GM21526 (cell line): Measurements from ENCODE around the gene INTS1.
"Not testable (repeated sequence)": the region's sequence is repeated elsewhere in the genome, so short reads cannot be mapped to it uniquely, and the experiment has no call there.

ENCODE experiments used
- ATAC-seq: cut with Tn5 transposase; IDR thresholded peaks from one replicate; pipeline ENCODE4 v1.9.1; 2021; ENCODE audit warnings: moderate library complexity; ENCODE audit not compliant: unreplicated experiment, low FRiP score

INTS1 gene

DNA sequence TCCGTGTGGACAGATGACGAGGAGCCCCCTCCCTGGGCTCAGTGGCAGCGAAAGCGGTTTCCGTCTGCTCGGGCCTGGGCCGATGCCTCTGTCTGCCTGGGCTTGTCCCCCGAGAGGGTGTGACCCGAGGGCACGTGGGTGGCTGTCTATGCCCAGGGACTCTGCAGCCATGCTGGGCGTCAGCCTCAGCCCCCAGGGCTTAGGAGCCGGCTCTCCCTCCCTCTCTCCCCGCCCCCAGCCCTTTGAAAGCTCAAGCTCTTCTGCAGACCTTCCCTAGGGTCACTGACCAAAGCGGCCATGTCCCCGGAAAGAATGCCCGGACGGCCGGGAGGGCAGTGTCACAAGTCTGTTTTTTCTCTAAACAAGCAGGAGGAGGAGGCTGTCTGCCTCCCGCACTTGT lies 52.0 kb downstream of the INTS1 start:
- no peak for ATAC-seq

GRCh38 chr7:1450987-1451386 lies 53.2 kb downstream of the INTS1 start:
- ATAC-seq: no peak

DNA sequence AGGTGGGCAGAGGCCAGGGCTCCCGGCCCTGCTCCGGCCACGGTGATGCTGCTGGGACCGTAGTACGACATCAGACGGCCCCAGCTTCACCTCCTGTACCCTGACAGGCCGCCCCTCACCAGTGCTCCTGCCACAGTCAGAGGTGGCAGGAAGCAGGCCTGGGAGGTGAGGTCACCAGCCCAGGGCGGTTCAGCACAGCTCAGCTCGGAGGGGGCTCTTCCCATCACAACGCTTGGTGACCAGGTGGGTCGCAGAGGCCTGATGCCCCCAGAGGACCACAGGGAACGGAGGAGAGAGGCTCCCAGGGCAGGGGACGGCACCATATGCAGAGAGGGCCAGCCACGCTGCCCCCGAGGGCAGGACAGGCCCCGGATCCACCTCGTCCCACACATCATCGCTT lies 53.8 kb downstream of the INTS1 start:
- ATAC-seq: no peak

DNA sequence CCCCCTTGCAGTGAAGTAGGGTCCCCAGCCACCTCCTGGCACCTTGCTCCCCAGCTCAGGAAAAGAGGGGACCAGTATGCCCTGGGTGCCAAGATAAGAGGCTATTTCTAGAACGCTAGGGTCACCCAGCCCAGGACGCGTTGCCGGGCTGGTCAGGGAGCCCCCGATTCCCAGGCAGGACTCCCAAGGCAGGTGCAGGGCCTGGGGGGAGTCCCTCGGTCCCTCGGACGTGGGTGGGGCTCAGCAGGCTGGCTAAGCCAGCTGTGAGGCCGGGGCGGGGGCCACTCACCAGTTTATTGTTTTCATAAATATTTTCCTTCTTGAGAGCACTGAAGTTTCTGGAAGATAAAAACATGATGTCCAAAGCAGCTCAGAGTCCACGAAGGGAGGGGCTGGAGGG lies 54.2 kb downstream of the INTS1 start:
- no peak for ATAC-seq

DNA sequence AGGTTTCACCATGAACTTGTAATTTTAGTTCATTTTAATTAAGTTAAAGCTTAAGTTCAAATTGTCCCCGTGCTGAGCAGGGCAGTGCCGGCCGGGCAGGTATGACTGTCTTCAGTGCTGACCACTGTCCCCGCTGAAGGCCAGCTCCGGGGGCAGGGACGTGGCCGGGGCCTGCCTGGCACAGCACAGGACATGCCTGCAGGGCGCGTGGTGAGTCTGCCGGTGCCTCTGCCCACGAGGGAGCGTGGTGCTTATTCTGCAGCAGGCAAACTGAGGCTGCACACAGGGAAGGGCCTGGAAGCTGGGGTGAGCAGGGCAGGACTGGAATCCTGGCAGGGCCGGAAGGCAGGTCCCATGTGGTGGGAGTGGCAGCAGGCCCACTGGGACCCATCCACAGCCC lies 54.7 kb downstream of the INTS1 start:
- ATAC-seq: no peak

GRCh38 chr7:1448958-1449357 lies 55.2 kb downstream of the INTS1 start:
- no peak for ATAC-seq

GRCh38 chr7:1447551-1448244 lies 56.5 kb downstream of the INTS1 start:
- no peak for ATAC-seq

DNA sequence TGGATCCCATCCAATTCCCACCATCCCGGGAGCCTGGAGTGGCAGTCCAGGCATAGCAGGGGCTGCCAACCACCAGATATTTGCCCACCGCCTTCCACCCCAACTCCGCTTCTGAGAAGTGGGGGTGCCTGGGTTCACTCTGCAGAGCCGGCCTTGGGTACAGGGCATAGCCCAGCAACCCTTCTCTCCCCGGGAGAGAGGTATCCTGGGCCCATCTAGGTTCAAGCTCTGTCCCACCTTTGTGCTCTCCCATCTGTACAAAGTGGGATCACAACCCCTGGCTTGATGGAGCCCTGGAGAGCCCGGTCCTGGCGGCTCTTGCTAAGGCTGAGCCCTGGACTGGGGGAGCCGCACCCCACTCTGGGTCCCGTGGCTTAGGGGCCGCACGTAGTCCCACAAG lies 57.1 kb downstream of the INTS1 start:
- no peak for ATAC-seq

DNA sequence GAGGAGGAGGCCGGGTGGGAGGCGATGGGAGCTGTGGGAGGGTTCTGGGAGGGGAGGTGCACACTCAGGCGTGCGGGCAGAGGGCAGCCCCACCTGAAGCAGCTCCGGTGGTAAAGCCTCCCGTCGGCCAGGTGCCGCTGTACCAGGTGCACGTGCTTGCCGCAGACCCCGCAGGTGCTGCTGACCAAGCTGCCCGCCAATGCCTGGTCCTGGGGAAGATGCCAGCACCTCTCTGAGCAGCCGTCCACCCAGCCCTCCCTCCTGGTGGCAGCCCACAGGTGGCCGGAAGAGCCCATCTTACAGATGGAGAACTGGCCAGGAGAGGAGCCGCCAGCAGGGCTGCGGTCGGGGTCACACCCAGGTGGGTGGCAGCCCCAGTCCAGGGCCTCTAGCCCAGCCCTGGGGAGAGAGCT lies 57.6 kb downstream of the INTS1 start:
- no peak for ATAC-seq

DNA sequence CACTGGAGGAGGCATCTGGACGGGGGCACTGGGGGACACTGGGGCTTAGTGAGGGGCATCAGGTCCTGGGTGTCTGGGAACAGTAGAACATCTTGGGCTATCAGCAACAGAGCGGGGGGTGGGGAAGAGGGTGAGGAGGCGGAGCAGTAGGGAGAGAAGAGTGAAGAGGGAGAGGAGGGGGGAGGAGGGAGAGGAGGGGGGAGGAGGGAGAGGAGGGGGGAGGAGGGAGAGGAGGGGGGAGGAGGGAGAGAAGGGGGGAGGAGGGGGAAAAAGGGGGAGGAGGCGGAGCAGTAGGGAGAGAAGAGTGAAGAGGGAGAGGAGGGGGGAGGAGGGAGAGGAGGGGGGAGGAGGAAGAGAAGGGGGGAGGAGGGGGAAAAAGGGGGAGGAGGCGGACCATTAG lies 58.2 kb downstream of the INTS1 start:
- not testable (repeated sequence) for ATAC-seq

DNA sequence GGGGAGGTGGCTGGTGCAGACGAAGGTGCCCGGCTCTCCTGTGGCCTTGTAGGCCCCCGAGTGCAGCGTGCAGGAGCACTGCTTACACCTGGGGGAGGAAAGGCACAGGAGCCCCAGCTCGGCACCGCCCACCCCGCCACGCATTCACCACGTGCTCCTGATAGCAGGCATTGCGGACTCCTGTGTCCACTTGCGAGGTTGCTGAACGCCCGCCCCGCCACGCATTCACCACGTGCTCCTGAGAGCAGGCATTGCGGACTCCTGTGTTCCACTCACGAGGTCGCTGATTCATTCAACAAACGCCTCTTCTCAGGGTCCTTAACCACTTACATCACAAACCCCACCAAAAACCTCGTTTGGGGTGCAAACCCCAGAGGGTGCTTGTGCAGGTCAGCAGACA lies 58.8 kb downstream of the INTS1 start:
- no peak for ATAC-seq

DNA sequence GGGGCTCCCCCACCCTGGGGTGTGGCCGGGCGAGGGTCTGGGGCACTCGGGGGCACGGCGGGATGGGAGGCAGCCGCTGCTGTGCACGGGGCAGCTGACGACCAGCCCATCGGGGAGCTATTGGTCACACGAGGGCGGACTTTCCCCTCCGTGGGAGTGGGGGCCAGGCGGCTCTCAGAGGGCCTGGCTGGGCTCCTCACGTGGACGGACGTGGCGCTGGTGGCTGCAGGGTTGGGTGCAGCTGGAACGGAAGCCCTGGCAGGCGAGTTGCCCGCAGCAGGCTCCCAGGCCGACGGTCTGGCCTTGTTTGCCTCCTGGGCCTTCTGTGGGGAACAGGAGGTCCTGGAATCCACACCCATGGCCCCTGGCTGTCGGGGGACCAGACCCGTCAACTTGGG lies 59.3 kb downstream of the INTS1 start:
- ATAC-seq: no peak

GRCh38 chr7:1444214-1444924 lies 59.8 kb downstream of the INTS1 start:
- no peak for ATAC-seq

DNA sequence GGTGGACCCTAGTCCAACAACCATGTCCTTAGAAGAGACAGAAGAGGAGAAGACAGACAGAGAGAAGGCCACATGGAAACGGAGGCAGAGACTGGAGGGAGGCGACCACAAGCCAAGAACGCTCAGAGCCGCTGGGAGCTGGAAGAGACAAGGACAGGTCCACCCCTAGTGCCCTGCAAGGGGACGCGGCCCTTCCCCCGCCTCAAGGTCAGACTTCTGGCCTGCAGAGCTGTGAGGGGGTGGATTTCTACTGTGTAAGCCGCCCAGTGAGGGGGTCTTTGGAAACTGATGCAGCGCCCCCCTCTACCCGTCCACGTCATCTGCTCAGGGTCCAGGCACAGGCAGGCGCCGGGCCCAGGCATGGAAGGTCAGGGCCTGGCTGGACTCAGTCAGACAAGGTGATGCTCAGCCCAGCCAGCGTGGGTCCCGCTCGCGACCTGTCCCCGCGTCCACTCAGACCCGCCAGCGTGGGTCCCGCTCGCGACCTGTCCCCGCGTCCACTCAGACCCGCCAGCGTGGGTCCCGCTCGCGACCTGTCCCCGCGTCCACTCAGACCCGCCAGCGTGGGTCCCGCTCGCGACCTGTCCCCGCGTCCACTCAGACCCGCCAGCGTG lies 60.5 kb downstream of the INTS1 start:
- ATAC-seq: not testable (repeated sequence)

GRCh38 chr7:1442355-1443124 lies 61.6 kb downstream of the INTS1 start:
- no peak for ATAC-seq

GRCh38 chr7:1441615-1442354 lies 62.4 kb downstream of the INTS1 start:
- no peak for ATAC-seq

DNA sequence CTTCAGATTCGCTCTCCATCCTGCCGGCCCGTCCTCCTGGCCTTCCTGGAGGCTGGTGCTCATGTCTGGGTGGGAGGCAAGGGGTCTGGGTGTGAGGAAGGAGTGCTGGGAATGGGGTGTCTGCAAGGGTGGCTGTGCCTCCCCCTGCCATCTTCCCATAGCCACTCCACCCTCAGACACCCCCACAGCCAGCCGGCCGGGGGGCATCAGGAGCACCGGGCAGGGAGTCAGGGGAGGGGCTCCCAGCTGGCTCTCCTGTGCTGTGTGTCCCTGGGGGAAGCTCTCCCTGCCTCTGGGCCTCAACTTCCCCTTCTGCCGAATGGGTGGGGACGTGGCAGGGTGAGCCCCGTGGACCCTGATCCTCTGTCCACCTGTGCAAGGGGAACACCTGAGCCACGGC lies 63.6 kb downstream of the INTS1 start:
- ATAC-seq: no peak

- no peak for ATAC-seq
Observed at GRCh38 chr7:1439373-1440363, 64.5 kb downstream of the INTS1 start.

- ATAC-seq: no peak
Observed at GRCh38 chr7:1438821-1439220, 65.4 kb downstream of the INTS1 start.
